Measurements from ENCODE around the gene RPTOR.

DNA sequence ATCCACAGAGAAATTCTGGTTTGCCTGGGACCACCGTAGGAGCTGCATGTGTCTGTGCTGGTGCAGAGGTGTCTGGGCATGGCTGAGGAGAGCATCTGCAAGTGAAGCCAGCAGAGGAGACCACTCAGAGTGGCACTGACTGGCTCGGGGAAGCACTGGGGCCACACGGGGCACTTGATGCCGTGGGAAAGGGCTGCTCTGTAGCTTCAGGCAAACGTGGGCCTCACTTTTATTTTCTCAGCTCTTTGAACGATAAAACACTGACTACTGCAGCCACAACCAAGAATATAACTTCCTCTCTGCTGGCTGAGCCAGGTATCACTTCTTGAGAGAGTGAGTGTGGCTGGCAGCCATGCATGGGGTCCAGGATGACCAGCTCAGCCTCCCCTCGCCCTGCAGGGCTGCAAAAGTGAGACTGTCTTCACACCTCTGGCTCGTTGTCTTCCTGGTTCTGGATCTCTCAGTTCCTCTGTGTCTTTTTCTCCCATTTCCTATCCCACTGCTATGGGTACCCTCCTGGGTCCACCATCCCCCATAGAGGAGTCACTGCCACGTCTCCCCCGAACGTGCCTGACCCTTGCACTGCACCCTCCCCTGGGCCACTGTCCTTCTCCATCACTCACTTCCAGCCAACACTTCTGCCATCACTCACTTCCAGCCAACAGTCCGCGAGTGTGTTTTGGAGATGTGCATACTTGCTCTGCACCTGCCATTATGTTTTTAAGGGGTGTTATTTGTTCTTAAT is 245.6 kb downstream of the RPTOR start:
- TF ChIP-seq, protein P1, sequence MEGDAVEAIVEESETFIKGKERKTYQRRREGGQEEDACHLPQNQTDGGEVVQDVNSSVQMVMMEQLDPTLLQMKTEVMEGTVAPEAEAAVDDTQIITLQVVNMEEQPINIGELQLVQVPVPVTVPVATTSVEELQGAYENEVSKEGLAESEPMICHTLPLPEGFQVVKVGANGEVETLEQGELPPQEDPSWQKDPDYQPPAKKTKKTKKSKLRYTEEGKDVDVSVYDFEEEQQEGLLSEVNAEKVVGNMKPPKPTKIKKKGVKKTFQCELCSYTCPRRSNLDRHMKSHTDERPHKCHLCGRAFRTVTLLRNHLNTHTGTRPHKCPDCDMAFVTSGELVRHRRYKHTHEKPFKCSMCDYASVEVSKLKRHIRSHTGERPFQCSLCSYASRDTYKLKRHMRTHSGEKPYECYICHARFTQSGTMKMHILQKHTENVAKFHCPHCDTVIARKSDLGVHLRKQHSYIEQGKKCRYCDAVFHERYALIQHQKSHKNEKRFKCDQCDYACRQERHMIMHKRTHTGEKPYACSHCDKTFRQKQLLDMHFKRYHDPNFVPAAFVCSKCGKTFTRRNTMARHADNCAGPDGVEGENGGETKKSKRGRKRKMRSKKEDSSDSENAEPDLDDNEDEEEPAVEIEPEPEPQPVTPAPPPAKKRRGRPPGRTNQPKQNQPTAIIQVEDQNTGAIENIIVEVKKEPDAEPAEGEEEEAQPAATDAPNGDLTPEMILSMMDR (IDR thresholded peaks at IDR 0.05): no peak
- TF ChIP-seq POLR2AphosphoS5 (IDR thresholded peaks at IDR 0.05) (no peak), POLR2A (IDR thresholded peaks at IDR 0.05) (no peak), EP300 (IDR thresholded peaks at IDR 0.05) (no peak)

All from upper lobe of left lung (tissue), 4 donors.